ENCODE measurements around the gene MAZ. TPM values are rescaled to one million over a fixed set of nuclear protein-coding genes. Genes with fewer than 3 reads are reported as not detected.

The MAZ gene
- total and polyA plus RNA-seq, 2 donors (not counting 3 experiments of a cell fraction or from before 2014, with no cell fraction given): 165 to 311 TPM

- H3K4me1 ChIP-seq (ENCODE audit: control insufficient read depth, extremely low read depth, insufficient read depth, low read length): peaks cover 43% of the 10 kb centered on the region
- H3K79me2 ChIP-seq (ENCODE audit: control insufficient read depth, insufficient read depth, low read length): peaks cover 22% of the 10 kb centered on the region
- H3K4me3 ChIP-seq (replicated peaks in 1 of 3; ENCODE audit: insufficient read depth in 1 of 3, low read depth in 1 of 3, low read length in 3 of 3): no peak overlapping the region
- no peak overlapping the region for H2AFZ ChIP-seq (ENCODE audit: low read depth, low read length)
- dilution Hi-C loops (cut with MboI; ENCODE audit: extremely low pct_ligation_motif_present, low sequenced_read_pairs): no loop called here
- H3K27me3 ChIP-seq (ENCODE audit: control insufficient read depth in 2 of 2, insufficient read depth in 2 of 2, low read length in 2 of 2): no peaks in the 10 kb centered on the region
- CTCF ChIA-PET: no interaction called here
- POLR2A ChIA-PET: no interaction called here
- H3K9ac ChIP-seq (replicated peaks; ENCODE audit: extremely low read depth, insufficient read depth, low read length): no peak overlapping the region
- no peaks in the 10 kb centered on the region for H3K9me3 ChIP-seq (replicated peaks; ENCODE audit: control insufficient read depth, insufficient read depth, low read length)
- H3K4me2 ChIP-seq (ENCODE audit: insufficient read depth, low read length): no peak overlapping the region
- intact Hi-C loops (cut with micrococcal nuclease): no loop called here
- no TSS peak for BruUV-seq (replicated peaks)
- DNase-seq (ENCODE audit: low read depth, low spot score) (no peak), FAIRE-seq (no peak)
- H3K27ac ChIP-seq (ENCODE audit: insufficient read depth, low read depth, low read length): no peak overlapping the region
- peaks cover 0 to 11% of the 10 kb centered on the region in 2 experiments for H3K36me3 ChIP-seq (ENCODE audit: control insufficient read depth in 2 of 2, extremely low read depth in 1 of 2, insufficient read depth in 2 of 2, low read length in 2 of 2)
- TF ChIP-seq EZH2 (IDR thresholded peaks at IDR 0.05; ENCODE audit: borderline replicate concordance, low read depth, low read length, severe bottlenecking) (no peak), GATA2 (IDR thresholded peaks at IDR 0.05; ENCODE audit: insufficient read depth, insufficient read length, low read depth, low read length) (no peak), POLR2AphosphoS5 (IDR thresholded peaks at IDR 0.05; ENCODE audit: insufficient read depth, low read depth, low read length) (no peak), MAX (IDR thresholded peaks at IDR 0.05; ENCODE audit: insufficient read depth, insufficient read length) (no peak), POLR2A (IDR thresholded peaks at IDR 0.05; ENCODE audit: low read depth, low read length) (no peak), FOS (IDR thresholded peaks at IDR 0.05; ENCODE audit: borderline replicate concordance, insufficient read depth, low read length) (no peak), JUN (IDR thresholded peaks at IDR 0.05; ENCODE audit: borderline replicate concordance, insufficient read depth, insufficient read length, low read depth) (no peak), MYC (IDR thresholded peaks at IDR 0.05; ENCODE audit: low read depth, low read length) (no peak)
- TF ChIP-seq, protein P1, sequence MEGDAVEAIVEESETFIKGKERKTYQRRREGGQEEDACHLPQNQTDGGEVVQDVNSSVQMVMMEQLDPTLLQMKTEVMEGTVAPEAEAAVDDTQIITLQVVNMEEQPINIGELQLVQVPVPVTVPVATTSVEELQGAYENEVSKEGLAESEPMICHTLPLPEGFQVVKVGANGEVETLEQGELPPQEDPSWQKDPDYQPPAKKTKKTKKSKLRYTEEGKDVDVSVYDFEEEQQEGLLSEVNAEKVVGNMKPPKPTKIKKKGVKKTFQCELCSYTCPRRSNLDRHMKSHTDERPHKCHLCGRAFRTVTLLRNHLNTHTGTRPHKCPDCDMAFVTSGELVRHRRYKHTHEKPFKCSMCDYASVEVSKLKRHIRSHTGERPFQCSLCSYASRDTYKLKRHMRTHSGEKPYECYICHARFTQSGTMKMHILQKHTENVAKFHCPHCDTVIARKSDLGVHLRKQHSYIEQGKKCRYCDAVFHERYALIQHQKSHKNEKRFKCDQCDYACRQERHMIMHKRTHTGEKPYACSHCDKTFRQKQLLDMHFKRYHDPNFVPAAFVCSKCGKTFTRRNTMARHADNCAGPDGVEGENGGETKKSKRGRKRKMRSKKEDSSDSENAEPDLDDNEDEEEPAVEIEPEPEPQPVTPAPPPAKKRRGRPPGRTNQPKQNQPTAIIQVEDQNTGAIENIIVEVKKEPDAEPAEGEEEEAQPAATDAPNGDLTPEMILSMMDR (IDR thresholded peaks at IDR 0.05; ENCODE audit: extremely low read depth in 1 of 2, insufficient read depth in 1 of 2, low read depth in 1 of 2, low read length in 2 of 2): no peak
- H4K20me1 ChIP-seq (replicated peaks; ENCODE audit: control insufficient read depth, extremely low read depth, insufficient read depth, low read length): no peaks in the 10 kb centered on the region
- H3K9me1 ChIP-seq (replicated peaks; ENCODE audit: control insufficient read depth, extremely low read depth, insufficient read depth, low read length): no peaks in the 10 kb centered on the region
Measured at GRCh38 chr16:29813644-29814562, 7.6 kb downstream of the MAZ start.

All from endothelial cell of umbilical vein (primary cell).